OCI-LY3 (cell line): ENCODE data around the gene ESYT2.

Experiments used
- H2AFZ ChIP-seq: fragments of 200-600, 300-600 bp; shearing (Covaris generic); 2 replicates; pipeline ENCODE4 v1.6.0; 2014; ENCODE audit warnings: antibody characterized with exemption, low read depth, low read length
- H3K27ac ChIP-seq: fragments of 200-600, 300-600 bp; sonication (generic); 2 replicates; pipeline ENCODE4 v1.5.1; 2014; ENCODE audit warnings: mild to moderate bottlenecking, low read length, moderate library complexity, mixed read lengths
- H3K27me3 ChIP-seq: fragments of 200-600, 300-600 bp; sonication (generic); 2 replicates; pipeline ENCODE4 v1.6.1; 2014; ENCODE audit warnings: low read depth, low read length, mixed read lengths
- H3K36me3 ChIP-seq: fragments of 200-600, 300-600 bp; sonication (generic); replicated peaks from 2 replicates; pipeline ENCODE3; 2014; ENCODE audit warnings: low read depth, low read length, mixed read lengths
- H3K4me1 ChIP-seq: fragments of 300-600, 200-600 bp; sonication (generic); 2 replicates; pipeline ENCODE4 v1.6.1; 2014; ENCODE audit warnings: low read length, mixed read lengths
- H3K4me2 ChIP-seq: fragments of 200-600, 300-600 bp; sonication (generic); 2 replicates; pipeline ENCODE4 v1.6.1; 2014; ENCODE audit warnings: low read length, mixed read lengths
- H3K4me3 ChIP-seq: fragments of 300-600, 200-600 bp; sonication (generic); 2 replicates; pipeline ENCODE4 v1.5.1; 2014; ENCODE audit warnings: antibody characterized with exemption, mild to moderate bottlenecking, low read length, moderate library complexity
- H3K79me2 ChIP-seq: fragments of 300-600, 200-600 bp; shearing (Covaris generic); 2 replicates; pipeline ENCODE4 v1.6.1; 2014; ENCODE audit warnings: mild to moderate bottlenecking, low read length, mixed read lengths
- H3K9ac ChIP-seq: fragments of 300-600, 200-600 bp; shearing (Covaris generic); 2 replicates; pipeline ENCODE4 v1.6.0; 2014; ENCODE audit warnings: mild to moderate bottlenecking, low read length, moderate library complexity
- H3K9me3 ChIP-seq: fragments of 200-600, 300-600 bp; shearing (Covaris generic); 2 replicates; pipeline ENCODE4 v1.6.1; 2014; ENCODE audit warnings: low read length, mixed read lengths; ENCODE audit not compliant: insufficient read depth
- H4K20me1 ChIP-seq: fragments of 200-600, 300-600 bp; sonication (generic); 2 replicates; pipeline ENCODE4 v1.6.1; 2016; ENCODE audit warnings: low read length, mixed read lengths; ENCODE audit not compliant: insufficient read depth
- CTCF ChIP-seq: fragments of 200-600, 300-600 bp; sonication (generic); IDR thresholded peaks from 2 replicates; pipeline ENCODE4 v1.5.1; 2014; ENCODE audit warnings: antibody characterized with exemption, low read length, low read depth
- EZH2phosphoT487 ChIP-seq: fragments of 200-600 bp; shearing (Covaris generic); IDR thresholded peaks from 2 replicates; pipeline ENCODE4 v1.6.1; 2018; ENCODE audit warnings: antibody characterized with exemption, mixed run types, low read depth

ESYT2 gene

GRCh38 chr7:158707610-158708009, 121.7 kb downstream of the ESYT2 start:
- TF ChIP-seq CTCF (no peak), EZH2phosphoT487 (no peak)
- H3K4me1 ChIP-seq = peaks cover 18% of the 10 kb centered on the region
- 0 out of 2 replicates have a peak, but pooled peaks cover 5% of the 10 kb centered on the region for H3K9me3 ChIP-seq
- H3K9ac ChIP-seq = no peak overlapping the region
- H3K36me3 ChIP-seq = peaks cover 6% of the 10 kb centered on the region
- no peak overlapping the region for H2AFZ ChIP-seq
- no peak overlapping the region for H3K27ac ChIP-seq
- H3K79me2 ChIP-seq = peaks cover 25% of the 10 kb centered on the region
- H4K20me1 ChIP-seq = no peaks in the 10 kb centered on the region
- H3K4me2 ChIP-seq = no peak overlapping the region
- H3K27me3 ChIP-seq = no peaks in the 10 kb centered on the region
- H3K4me3 ChIP-seq = no peak overlapping the region

GRCh38 chr7:158706710-158707590, 122.4 kb downstream of the ESYT2 start:
- no peaks in the 10 kb centered on the region for H3K27me3 ChIP-seq
- no peak overlapping the region for H3K27ac ChIP-seq
- no peak overlapping the region for H3K4me2 ChIP-seq
- 0 out of 2 replicates have a peak, but pooled peaks cover 5% of the 10 kb centered on the region for H3K9me3 ChIP-seq
- peaks cover 32% of the 10 kb centered on the region for H3K79me2 ChIP-seq
- no peak for TF ChIP-seq CTCF
- no peak for TF ChIP-seq EZH2phosphoT487
- peaks cover 10% of the 10 kb centered on the region for H3K36me3 ChIP-seq
- H3K9ac ChIP-seq = no peak overlapping the region
- H2AFZ ChIP-seq = no peak overlapping the region
- no peaks in the 10 kb centered on the region for H4K20me1 ChIP-seq
- H3K4me1 ChIP-seq = peaks cover 21% of the 10 kb centered on the region
- H3K4me3 ChIP-seq = no peak overlapping the region

- Histone ChIP-seq H3K4me2 (no peak overlapping the region), H4K20me1 (no peaks in the 10 kb centered on the region), H3K79me2 (peaks cover 38% of the 10 kb centered on the region), H3K9ac (no peak overlapping the region), H3K4me1 (peaks cover 21% of the 10 kb centered on the region), H2AFZ (no peak overlapping the region), H3K27ac (no peak overlapping the region), H3K36me3 (peaks cover 13% of the 10 kb centered on the region), H3K9me3 (0 out of 2 replicates have a peak, but pooled peaks cover 5% of the 10 kb centered on the region), H3K4me3 (no peak overlapping the region), H3K27me3 (no peaks in the 10 kb centered on the region)
- no peak for TF ChIP-seq EZH2phosphoT487
- TF ChIP-seq CTCF = no peak
Observed at GRCh38 chr7:158706273-158706704, 123.0 kb downstream of the ESYT2 start.

- Histone ChIP-seq H2AFZ (peak overlapping the region; percentile 51; the same call in 1 of the 2 replicates), H3K36me3 (peaks cover 21% of the 10 kb centered on the region), H3K27ac (peak overlapping the region; percentile 40), H3K79me2 (peaks cover 48% of the 10 kb centered on the region), H4K20me1 (no peaks in the 10 kb centered on the region), H3K4me3 (peak overlapping the region; percentile 93), H3K4me2 (peak overlapping the region; percentile 81), H3K4me1 (peaks cover 21% of the 10 kb centered on the region), H3K9ac (peak overlapping the region; percentile 86), H3K27me3 (no peaks in the 10 kb centered on the region), H3K9me3 (0 out of 2 replicates have a peak, but pooled peaks cover 5% of the 10 kb centered on the region)
- no peak for TF ChIP-seq CTCF
- no peak for TF ChIP-seq EZH2phosphoT487
Observed at GRCh38 chr7:158705234-158705850, 124.0 kb downstream of the ESYT2 start.
